HG03342 (cell line): ENCODE results near the gene PI4KA.
"Not testable (repeated sequence)": the region's sequence is repeated elsewhere in the genome, so short reads cannot be mapped to it uniquely, and the experiment has no call there.

Experiments used
- ATAC-seq: cut with Tn5 transposase; IDR thresholded peaks from one replicate; pipeline ENCODE4 v1.9.1; 2021; ENCODE audit warnings: mild to moderate bottlenecking, moderate library complexity; ENCODE audit not compliant: unreplicated experiment

PI4KA gene

DNA sequence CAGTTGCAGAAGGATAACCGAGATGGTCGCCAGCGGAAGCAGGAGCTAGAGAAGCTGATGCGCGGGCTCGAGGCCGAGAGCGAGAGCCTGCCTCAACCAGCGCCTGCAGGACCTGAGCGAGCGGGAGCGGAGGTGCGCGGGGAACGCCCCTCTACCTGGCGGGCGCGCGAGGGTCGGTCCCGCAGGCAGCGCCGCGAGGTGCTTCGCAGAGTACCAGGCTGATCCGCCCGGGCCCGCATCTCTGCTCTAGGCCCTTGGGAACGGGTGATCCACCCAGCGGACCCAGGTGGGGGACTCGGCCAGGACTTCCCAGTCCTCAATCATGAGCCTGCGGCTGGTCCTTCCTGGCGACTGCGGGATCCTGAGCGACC, 156.5 kb downstream of the PI4KA start:
- peak; percentile 18 for ATAC-seq

DNA sequence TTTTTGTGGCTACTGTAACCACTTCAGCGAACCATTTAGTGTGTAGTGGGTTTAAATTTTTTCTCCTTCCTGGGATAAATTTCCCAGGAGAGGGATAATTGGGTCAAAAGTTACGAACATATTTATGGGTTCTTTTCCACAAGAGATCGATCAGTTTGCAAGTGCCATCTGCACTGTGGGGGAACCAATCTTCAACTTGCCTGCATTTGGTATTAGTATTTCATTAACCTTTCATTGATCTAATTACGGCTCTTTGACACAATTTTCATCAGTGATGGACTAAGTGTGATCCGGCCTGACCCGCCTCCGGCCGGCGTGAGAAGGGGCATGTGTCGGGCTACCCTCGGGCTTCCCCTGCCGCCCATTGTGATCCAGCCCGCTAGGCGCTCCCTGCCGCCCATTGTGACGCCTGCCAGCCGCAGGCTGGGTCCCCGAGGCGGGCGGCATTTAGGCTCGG, 156.9 kb downstream of the PI4KA start:
- ATAC-seq, result peak; percentile 7

DNA sequence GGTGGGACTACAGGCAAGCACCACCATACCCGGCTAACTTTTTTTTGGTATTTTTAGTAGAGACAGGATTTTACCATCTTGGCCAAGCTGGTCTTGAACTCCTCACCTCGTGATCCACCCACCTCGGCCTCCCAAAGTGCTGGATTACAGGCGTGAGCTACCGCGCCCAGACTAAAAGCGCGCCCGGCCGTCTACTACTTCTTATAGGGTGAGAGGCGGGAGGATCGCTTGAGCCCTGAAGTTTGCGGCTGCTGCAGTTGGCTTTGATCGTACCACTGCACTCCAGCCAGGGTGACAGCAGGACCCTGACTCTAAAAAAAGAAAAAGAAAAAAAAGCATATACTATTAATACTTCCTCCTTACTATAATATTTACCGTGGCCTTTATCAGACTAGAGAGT, 158.3 kb downstream of the PI4KA start:
- ATAC-seq, result not testable (repeated sequence)

DNA sequence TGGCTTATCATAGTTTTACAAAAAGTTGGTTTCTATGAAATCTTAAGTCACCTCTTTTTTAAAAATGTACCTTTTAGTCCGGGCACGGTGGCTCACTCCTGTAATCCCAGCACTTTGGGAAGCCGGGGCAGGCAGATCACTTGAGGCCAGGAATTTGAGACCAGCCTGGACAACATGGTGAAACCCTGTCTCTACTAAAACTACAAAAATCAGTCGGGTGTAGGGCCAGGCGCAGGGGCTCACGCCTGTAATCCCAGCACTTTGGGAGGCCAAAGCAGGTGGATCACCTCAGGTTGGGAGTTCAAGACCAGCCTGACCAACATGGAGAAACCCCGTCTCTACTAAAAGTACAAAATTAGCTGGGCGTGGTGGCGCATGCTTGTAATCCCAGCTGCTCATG, 158.8 kb downstream of the PI4KA start:
- not testable (repeated sequence) for ATAC-seq

DNA sequence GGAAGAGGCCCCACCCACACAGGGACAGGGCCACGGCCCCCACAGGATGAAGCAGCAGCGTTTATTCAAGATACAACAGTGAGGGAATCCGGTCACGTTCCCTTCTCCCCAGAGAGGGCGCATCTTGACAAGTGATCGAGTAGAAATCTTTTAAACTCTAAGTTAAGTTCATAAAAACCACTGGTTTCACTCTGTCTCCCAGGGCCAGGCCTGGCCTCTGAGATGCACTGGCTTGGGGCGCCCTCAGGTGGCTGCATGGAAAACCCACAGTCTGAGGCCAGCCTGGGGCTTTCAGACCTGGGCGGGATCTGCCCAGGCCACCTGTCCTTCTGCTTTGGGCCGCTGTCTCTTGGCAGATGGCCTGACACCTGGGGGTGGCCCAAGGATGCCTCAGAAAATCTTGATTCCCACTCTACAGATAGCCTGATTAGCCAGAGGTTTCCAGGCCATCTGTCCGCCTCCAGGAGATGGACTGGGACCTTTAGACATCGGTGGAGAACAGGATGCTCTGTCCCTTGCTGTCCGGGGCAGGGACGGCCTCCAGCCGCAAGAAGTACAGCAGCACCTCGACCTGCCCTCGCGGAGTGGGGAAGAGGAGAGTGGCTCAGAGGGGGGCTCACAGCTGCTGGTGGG, 161.0 kb downstream of the PI4KA start:
- ATAC-seq, result not testable (repeated sequence)

DNA sequence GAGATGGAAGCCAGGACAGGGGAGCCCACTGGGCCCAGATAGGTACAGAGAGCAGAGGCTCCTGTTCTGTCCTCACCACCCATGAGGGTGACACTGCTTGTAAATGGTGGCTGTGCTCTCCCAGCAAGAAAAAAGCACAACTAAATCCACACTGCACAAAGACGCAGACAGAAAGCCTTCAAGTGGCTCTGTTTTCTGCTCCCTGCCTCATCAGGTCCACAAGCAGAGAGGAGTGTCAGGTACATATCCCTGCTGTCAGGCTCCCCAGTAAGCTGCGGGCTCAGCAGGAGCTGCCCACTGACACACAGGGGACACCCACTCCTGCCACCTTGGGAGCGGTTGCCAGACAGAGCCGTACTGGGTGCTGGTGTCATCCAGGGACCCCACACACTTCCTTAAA, 162.6 kb downstream of the PI4KA start:
- not testable (repeated sequence) for ATAC-seq

DNA sequence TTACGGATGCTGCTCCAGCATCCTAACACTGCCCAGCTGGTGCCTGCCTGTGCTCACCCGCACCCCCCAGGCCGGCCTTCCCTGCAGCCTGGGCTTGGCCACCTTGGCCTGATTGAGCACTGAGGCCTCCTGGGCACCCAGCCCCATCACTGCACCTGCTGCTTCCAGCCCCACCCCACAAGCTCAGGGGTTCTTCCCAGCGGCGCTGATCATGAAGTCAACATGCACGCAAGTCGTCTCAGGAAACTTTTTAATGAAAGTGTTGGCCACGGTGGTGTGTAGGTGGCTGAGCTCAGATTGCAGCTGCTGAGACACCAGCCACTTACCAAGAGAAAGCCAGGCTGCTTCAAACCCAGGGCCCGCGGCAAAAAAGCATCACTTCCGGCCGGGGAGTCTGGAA, 163.4 kb downstream of the PI4KA start:
- not testable (repeated sequence) for ATAC-seq

DNA sequence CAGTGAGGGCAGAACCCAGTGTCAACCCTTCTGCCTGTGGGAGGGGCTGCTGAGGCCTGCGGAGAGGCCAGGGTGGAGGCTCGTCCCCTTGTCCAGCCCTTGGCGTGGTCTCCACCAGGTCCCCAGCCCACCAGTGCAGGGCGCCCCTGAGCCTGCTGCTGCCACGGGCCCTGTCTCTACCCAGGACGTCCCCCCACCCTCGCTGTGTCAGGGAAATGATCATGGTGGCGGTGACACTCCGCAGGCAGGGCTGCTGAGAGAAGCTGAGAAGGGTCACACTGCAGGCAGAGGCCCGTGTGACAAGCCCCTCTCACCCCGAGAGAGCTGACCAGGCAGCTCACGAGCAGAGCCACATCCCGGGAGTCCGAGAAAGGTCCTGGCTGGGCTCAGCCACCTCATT, 164.4 kb downstream of the PI4KA start:
- ATAC-seq, result not testable (repeated sequence)

DNA sequence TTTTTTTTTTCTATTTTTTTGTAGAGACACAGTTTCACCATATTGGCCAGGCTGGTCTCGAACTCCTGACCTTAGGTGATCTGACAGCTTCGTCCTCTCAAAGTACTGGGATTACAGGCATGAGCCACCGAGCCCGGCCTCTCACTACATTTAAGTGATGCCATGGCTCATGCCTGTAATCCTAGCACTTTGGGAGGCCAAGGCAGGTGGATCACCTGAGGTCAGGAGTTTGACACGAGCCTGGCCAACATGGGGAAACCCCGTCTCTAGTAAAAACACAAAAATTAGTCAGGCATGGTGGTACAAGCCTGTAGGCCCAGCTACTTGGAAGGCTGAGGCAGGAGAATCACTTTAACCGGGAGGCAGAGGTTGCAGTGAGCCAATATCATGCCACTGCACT, 165.7 kb downstream of the PI4KA start:
- ATAC-seq, result not testable (repeated sequence)

DNA sequence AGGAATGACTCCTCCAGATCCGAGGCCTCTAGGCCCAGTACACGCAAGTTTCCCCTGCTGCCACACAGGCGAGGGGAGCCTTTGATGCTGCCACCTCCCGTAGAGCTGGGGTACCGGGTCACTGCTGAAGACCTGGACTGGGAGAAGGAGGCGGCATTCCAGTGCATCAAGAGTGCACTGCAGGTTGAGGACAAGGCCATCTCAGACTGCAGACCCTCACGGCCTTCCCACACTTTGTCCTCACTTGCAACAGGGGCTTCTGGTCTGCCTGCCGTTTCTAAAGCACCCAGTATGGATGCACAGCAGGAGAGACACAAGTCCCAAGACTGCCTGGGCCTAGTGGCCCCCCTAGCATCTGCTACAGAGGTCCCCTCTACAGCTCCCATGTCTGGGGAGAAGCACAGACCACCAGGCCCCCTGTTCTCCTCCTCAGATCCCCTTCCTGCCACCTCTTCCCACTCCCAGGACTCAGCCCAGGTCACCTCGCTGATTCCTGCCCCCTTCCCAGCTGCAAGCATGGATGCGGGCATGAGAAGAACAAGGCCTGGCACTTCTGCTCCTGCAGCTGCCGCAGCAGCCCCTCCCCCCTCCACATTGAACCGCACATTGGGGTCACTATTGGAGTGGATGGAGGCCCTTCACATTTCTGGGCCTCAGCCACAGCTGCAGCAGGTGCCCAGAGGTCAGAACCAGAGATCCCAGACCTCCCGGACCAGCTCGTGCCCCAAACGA, 167.9 kb downstream of the PI4KA start:
- ATAC-seq, result not testable (repeated sequence)

DNA sequence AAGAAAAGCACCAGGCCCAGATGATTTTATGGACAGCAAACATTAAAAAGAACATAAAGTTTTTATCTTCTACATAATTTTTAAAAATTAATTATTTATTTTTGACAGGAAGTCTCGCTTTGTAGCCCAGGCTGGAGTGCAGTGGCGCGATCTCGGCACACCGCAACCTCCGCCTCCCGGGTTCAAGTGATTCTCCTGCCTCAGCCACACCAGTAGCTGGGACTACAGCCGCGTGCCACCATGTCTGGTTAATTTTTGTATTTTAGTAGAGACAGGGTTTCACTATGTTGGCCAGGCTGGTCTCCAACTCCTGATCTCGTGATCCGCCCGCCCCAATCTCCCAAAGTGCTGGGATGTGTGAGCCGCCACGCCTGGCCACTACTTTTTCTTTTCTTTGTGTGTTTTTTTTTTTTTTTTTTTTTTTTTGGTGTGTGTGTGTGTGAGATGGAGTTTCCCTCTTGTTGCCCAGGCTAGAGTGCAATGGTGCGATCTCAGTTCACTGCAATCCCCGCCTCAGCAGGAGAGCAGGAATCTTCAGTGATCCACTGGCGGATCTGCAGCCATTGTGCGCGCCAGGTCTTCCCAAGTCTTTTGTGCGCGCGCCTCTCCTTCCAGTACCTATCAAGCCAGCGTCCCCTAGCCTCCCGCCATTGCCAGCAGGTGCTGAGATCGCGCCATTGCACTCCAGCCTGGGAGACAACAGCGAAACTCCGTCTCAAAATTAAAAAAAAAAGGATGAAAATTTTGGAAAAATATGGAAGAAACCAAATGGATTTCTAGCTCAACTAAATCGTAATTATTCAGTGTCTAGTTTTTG, 171.0 kb downstream of the PI4KA start:
- ATAC-seq, result not testable (repeated sequence)

DNA sequence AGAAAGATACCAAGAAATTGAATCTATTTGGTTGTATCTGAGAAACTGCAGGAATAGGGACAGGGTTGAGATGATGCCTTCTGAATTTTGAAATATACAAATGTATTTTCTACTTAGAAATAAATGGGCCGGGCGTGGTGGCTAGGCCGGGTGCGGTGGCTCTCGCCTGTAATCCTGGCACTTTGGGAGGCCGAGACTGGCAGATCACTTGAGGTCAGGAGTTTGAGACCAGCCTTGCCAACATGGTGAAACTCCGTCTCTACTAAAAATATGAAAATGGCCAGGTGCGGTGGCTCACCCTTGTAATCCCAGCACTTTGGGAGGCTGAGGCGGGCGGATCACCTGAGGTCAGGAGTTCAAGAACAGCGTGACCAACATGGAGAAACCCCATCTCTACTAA, 172.8 kb downstream of the PI4KA start:
- not testable (repeated sequence) for ATAC-seq

DNA sequence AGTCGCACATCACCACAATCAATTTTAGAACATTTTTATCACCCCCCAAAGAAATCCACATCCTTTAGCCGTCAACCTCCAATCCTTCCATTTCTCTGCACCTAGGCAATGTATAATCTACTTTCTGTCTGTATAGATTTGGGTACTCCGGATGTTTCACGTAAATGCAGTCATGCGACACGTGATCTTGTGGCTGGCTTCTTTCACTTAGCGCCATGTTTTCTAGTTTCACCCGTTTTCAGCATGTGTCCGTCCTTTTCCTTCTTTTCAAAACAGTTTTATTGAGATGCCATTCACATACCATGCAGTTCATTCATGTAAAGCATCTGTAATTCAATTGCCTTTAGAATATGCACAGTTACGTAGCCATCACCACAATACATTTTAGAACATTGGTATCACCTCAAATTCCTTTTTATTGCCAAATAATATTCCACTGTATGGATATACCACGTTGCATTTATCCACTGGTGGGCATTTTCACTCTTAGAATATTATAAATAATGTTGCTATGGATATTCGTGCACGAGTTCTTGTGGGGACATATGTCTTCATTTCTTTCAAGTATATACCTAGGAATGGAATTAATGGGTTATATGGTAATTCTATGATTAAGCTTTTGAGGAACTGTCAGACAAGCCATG, 179.7 kb downstream of the PI4KA start:
- not testable (repeated sequence) for ATAC-seq

DNA sequence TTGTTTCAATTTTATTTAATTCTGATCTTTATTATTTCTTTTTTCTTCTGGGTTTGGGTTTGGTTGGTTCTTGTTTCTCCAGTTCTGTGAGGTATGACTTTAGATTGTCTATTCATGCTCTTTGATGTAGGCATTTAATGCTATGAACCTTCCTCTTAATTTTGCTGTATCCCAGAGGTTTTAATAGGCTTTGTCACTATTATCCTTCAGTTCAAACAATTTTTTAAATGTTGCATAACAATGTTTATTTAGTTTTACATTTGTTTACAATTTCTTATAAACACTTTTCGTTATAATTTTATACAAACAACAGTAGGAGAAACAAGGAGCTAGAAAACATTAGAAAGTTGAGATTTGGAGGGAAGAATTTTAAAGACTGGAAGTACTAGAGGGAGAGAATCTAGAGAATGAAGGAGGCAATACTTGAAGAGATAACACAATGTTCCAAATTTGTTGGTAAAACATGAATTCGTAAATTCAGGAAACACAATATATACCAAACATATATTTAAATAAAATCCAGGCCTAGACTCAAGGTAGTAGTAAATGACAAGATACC, 180.8 kb downstream of the PI4KA start:
- no peak for ATAC-seq

DNA sequence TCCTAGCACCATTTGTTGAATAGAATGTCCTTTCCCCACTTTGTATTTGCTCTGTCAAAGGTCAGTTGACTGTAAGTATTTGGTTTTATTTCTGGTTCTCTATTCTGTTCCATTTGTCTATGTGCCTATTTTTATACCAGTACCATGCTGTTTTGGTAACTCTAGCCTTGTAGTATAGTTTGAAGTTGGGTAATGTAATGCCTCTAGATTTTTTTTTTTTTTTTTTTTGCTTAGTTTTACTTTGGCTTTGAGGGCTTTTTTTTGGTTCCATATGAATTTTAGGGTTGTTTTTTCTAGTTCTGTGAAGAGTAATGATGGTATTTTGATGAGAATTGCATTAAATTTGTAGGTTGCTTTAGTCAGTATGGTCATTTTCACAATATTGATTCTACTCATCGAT, 183.0 kb downstream of the PI4KA start:
- ATAC-seq, result not testable (repeated sequence)

DNA sequence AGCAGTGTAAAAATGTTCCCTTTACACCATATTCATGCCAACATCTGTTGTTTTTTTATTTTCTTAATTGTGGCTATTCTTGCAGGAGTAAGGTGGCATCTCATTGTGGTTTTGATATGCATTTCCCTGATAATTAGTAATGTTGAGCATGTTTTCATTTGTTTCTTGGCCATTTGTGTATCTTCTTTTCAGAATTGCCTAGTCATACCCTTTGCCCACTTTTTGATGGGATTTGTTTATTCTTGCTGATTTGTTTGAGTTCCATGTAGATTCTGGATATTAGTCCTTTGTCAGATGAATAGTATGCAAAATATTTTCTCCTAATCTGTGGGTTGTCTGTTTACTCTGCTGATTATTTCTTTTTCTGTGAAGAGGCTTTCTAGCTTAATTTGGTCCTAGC, 183.6 kb downstream of the PI4KA start:
- ATAC-seq, result no peak

DNA sequence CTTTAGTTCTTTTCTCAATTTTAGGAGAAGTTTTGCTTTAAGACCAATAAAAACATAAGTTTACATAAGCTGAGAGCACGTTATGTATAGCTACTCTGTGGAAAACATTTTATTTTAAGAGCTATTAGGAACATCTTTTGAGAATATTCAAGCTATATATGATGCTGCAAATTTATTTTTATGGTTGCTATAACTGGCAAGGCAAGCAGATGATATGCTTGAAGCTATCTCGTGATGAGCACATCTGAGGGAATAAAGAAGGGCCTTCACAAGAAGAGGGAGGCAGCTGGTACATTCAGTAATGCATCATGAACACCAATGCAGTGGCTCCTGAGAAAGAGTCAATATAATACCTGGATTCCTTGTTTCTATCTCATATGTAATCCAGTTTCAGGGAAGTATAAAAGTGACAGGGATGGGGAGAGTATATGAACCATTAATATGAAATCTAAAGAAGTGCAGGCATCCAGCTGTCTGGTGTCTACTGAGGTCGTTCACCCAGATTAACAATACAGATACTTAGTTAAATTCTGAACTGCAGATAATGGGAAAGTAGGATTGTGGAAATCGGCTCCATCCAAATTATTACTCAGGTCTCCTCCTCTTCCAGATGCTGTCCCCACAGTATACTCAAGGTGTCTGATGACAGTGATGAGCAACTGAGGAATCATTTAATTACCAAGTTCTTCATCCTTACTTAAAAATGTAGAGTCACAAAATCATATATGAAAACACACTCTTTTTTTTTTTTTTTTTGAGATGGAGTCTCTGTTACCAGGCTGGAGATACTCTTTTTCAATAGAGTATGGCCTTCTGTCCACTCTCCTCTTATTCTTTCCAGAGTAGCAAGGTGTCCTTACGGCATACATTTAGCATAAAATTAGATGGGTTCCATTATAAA, 185.1 kb downstream of the PI4KA start:
- no peak for ATAC-seq

DNA sequence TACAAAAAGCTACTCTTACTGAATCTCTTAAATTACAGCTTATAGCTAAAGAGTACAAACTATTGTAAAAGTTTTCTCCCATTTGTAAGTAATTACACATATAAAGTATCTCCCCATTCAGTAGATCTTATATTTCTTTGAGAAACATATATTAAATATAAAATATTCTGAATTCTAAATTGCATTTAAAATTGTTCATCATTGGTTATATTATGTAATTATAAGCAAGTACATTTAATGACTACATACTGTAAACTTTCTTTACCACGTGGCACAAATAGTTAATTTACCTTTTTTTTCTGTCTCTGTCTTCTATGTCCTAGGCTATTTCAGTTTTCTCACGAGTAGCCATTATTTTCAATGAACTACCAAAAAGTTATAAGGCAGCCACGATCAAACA, 185.9 kb downstream of the PI4KA start:
- no peak for ATAC-seq

DNA sequence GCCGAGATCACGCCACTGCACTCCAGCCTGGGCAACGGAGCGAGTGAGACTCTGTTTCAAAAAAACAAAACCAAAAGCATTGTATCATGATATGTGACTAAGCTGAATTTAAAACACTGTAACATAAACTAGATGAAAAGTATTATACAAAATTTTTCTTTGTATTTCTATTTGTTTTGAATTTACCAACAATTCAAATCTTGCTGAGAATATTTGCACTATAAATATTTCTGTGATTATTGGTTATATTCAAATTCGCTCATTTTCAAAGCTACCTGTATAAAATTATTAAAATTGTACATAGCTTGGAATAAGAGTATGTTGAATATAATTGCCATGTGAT, 186.6 kb downstream of the PI4KA start:
- no peak for ATAC-seq
